ENCODE data around the gene ZNF579.

DNA sequence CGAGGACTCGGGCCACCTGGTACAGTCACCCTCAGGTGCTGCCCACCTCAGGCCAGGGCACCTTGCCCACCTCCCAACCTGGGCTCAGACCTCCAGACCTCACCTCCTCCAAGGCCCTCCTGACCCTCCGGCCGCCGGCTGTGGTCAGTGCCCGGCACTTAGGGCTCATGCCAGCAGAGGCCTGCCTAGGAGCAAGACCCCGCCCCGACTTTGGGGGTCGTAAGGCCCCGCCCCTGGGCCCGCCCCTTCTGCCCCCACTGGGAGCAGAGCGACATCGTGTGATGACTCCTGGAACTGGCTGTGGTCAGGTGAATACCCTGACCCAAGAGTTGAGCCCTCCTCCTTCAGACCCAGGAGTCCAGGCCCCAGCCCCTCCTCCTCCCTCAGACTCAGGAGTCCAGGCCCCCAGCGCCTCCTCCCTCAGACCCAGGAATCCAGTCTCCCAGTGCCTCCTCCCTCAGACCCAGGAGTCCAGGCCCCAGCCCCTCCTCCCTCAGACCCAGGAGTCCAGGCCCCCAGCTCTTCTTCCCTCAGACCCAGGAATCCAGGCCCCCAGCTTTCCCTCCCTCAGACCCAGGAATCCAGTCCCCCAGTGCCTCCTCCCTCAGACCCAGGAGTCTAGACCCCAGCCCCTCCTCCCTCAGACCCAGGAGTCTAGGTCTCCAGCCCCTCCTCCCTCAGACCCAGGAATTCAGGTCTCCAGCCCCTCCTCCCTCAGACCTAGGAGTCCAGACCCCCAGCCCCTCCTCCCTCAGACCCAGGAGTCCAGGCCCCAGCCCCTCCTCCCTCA lies 43.5 kb downstream of the ZNF579 start, which contains the start of gene SBK2:
- TF ChIP-seq CTCF (IDR thresholded peaks at IDR 0.05) (peak; percentile 71), EZH2 (IDR thresholded peaks at IDR 0.05) (no peak)

Measured in neural progenitor cell (in vitro differentiated cells).